ENCODE results near the gene SCYGR5. TPM values are rescaled to one million over a fixed set of nuclear protein-coding genes. Genes with fewer than 3 reads are reported as not detected.

The SCYGR5 gene
- total and polyA plus RNA-seq, 2 of the 8 experiments (the other 6 are each of a cell fraction or from before 2014, with no cell fraction given): not detected

DNA sequence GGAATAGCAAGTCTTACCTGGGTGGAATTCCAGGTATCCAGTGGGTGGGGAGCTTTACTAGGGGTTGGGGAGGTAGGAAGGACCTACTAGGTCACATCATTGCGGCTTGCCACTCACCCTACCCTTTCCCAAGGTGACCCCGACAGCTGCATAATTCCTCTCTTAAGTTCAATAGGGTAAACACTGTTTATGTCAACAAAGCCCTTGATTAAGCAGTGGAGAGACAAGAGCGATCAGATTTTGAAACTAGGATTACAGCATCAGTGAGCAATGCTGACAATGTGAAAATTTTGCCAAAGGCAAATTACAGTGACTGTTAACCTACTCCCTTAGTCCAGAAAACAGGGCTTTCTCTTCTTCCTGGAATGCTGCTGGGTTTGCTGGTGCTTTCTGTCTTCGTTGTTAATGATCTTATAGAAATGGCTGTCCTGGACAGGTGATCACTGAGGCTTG, 36.7 kb downstream of the SCYGR5 start:
- H2AFZ ChIP-seq (ENCODE audit: low read length): no peak overlapping the region
- H3K4ac ChIP-seq (replicated peaks; ENCODE audit: insufficient read length, low read depth, low read length): no peak overlapping the region
- no peak for FAIRE-seq
- no peak for TF ChIP-seq BACH1 (IDR thresholded peaks at IDR 0.05; ENCODE audit: low read length)

More for the DNA sequence above, 36.7 kb downstream of the SCYGR5 start:
- Histone ChIP-seq H3K79me1 (ENCODE audit: low read depth, low read length) (no peaks in the 10 kb centered on the region), H3K27ac (ENCODE audit: low read depth, low read length) (no peak overlapping the region), H3K4me1 (replicated peaks in 1 of 4; ENCODE audit: control insufficient read depth in 3 of 4, insufficient read depth in 4 of 4, low read length in 3 of 4) (no peaks in the 10 kb centered on the region), H3K14ac (ENCODE audit: insufficient read length) (no peak overlapping the region), H3K23ac (ENCODE audit: insufficient read length) (no peak overlapping the region), H2BK5ac (ENCODE audit: low read depth, low read length) (no peak overlapping the region), H3K4me2 (ENCODE audit: insufficient read depth in 1 of 2, low read depth in 2 of 2, low read length in 2 of 2) (no peak overlapping the region), H3K27me3 (replicated peaks in 1 of 4; ENCODE audit: control insufficient read depth in 3 of 4, extremely low read depth in 1 of 4, insufficient read depth in 3 of 4, low read length in 3 of 4) (no peaks in the 10 kb centered on the region), H3K56ac (replicated peaks; ENCODE audit: insufficient read length, low read depth, low read length) (no peak overlapping the region), H2AK5ac (ENCODE audit: low read depth, low read length) (no peak overlapping the region), H2BK120ac (replicated peaks; ENCODE audit: low read depth, low read length) (no peak overlapping the region), H3K9ac (replicated peaks in 1 of 4; ENCODE audit: extremely low read depth in 1 of 4, low read depth in 3 of 4, low read length in 3 of 4) (no peak overlapping the region), H4K20me1 (replicated peaks in 1 of 2; ENCODE audit: control insufficient read depth in 1 of 2, insufficient read depth in 2 of 2, low read length in 2 of 2) (no peaks in the 10 kb centered on the region), H3K79me2 (ENCODE audit: control insufficient read depth in 1 of 2, insufficient read depth in 2 of 2, low read length in 2 of 2) (no peaks in the 10 kb centered on the region), H2BK12ac (ENCODE audit: low read depth, low read length) (no peak overlapping the region), H2BK20ac (ENCODE audit: low read length) (no peak overlapping the region), H3K18ac (ENCODE audit: extremely low read depth, low read length) (0 out of 2 replicates have a peak overlapping the region, but pooled peaks have one; percentile 6), H2BK15ac (ENCODE audit: low read length) (no peak overlapping the region), H3K4me3 (ENCODE audit: extremely low read depth in 1 of 4, insufficient read depth in 2 of 4, low read depth in 3 of 4, low read length in 4 of 4) (no peak overlapping the region), H3K9me3 (ENCODE audit: insufficient read depth in 2 of 2, low read depth in 1 of 2, low read length in 1 of 2) (no peaks in the 10 kb centered on the region; a peak in 1 of 4 replicates), H4K91ac (replicated peaks; ENCODE audit: insufficient read length, low read length) (no peak overlapping the region), H4K5ac (ENCODE audit: insufficient read length, low read depth, low read length) (no peak overlapping the region), H3K23me2 (ENCODE audit: low read depth, low read length) (no peaks in the 10 kb centered on the region), H4K8ac (ENCODE audit: extremely low read depth, insufficient read depth, low read length) (no peak overlapping the region), H3K36me3 (ENCODE audit: control insufficient read depth in 2 of 4, insufficient read depth in 4 of 4, low read length in 3 of 4) (no peaks in the 10 kb centered on the region; a peak in 1 of 8 replicates)
- peak in 1 of 2 experiments; percentile 38 for DNase-seq (ENCODE audit: low read depth in 1 of 2, low spot score in 2 of 2)
- ChIA-PET CTCF (ENCODE audit: partially characterized antibody) (interaction anchor here (1.1 to 1.2 kb wide), 2 partner anchors 36 to 45 kb away, joined by 6 read pairs; no protein-coding TSS in a partner anchor), POLR2A (ENCODE audit: partially characterized antibody) (no interaction called here)
- WGBS, 2 experiments (ENCODE audit: extremely low coverage in 1 of 2, insufficient coverage in 1 of 2, insufficient read length in 1 of 2, insufficient replicate concordance in 2 of 2, low coverage in 1 of 2, low lambda C conversion rate in 2 of 2, missing lambda C conversion rate in 1 of 2): 86% methylated on average over 4 of the region's 4 CpGs; no CpG with 5 or more reads in 1 of the 2 experiments
